Panc1 (cell line): ENCODE results near the gene RPL10A. TPM values are rescaled to one million over a fixed set of nuclear protein-coding genes. Genes with fewer than 3 reads are reported as not detected.
A peak's percentile ranks its signal among the peaks of the same experiment; 100 is the strongest.

ENCODE experiments used
- ATAC-seq: fragments of 200-7000 bp; cut with Tn5 transposase; 2 replicates; pipeline ENCODE4 v1.9.1; 2020; ENCODE audit warnings: mild to moderate bottlenecking, moderate library complexity
- BruUV-seq: library from RNA; stranded (reverse); fragments of 400-500 nt; replicated peaks from 2 replicates; lab custom pipeline; 2021; lab: Mats Ljungman, UMichigan
- CTCF ChIA-PET: fragments of 300-600 bp; sonication (Branson Sonifier 250); formaldehyde crosslinking; loops from one replicate; lab custom pipeline; 2022; ENCODE audit warnings: antibody characterized with exemption; lab: Charles Lee
- POLR2A ChIA-PET: fragments of 300-600 bp; sonication (Branson Sonifier 250); formaldehyde crosslinking; loops from one replicate; lab custom pipeline; 2022; ENCODE audit warnings: antibody characterized with exemption; lab: Charles Lee
- DNase-seq: peaks from one replicate; pipeline ENCODE4 v3.0.0-alpha.2; 2010; ENCODE audit warnings: low read depth, low spot score
- H3K27ac ChIP-seq: 2 replicates; pipeline ENCODE4 v1.5.1; 2011; ENCODE audit warnings: mild to moderate bottlenecking, low read length, inconsistent platforms
- H3K27me3 ChIP-seq: fragments of 200-500 bp; sonication (Bioruptor generic); 2 replicates; pipeline ENCODE4 v1.6.0; 2014; ENCODE audit warnings: low read length, inconsistent platforms; ENCODE audit not compliant: control insufficient read depth, insufficient read depth
- H3K36me3 ChIP-seq: fragments of 200-500 bp; sonication (Bioruptor generic); 2 replicates; pipeline ENCODE4 v1.5.1; 2014; ENCODE audit warnings: inconsistent platforms, mild to moderate bottlenecking, low read length, moderate library complexity; ENCODE audit not compliant: control insufficient read depth, insufficient read depth
- H3K4me1 ChIP-seq: 2 replicates; pipeline ENCODE4 v1.5.1; 2011; ENCODE audit warnings: inconsistent platforms, mild to moderate bottlenecking, low read length, moderate library complexity; ENCODE audit not compliant: control insufficient read depth, insufficient read depth
- H3K4me3 ChIP-seq, 2 experiments: 2 replicates each; pipeline ENCODE4 v1.5.1; 2011 to 2012; ENCODE audit warnings: low read depth in 2 of 2, low read length in 2 of 2, mild to moderate bottlenecking in 2 of 2, inconsistent platforms in 1 of 2, moderate library complexity in 1 of 2
- H3K9me3 ChIP-seq: fragments of 200-500 bp; sonication (Bioruptor generic); 2 replicates; pipeline ENCODE4 v1.5.1; 2014; ENCODE audit warnings: low read depth, mild to moderate bottlenecking, inconsistent platforms, low read length, moderate library complexity; ENCODE audit not compliant: control insufficient read depth, insufficient read depth
- CTCF ChIP-seq: fragments of 450-650 bp; IDR thresholded peaks from 2 replicates; pipeline ENCODE4 v1.5.1; 2017; ENCODE audit warnings: mild to moderate bottlenecking
- POLR2AphosphoS5 ChIP-seq: IDR thresholded peaks from 2 replicates; pipeline ENCODE4 v1.6.1; 2012; ENCODE audit warnings: mild to moderate bottlenecking, low read depth, low read length, moderate library complexity
- SIN3A ChIP-seq: IDR thresholded peaks from 2 replicates; pipeline ENCODE4 v1.6.1; 2012; ENCODE audit warnings: low read depth, mild to moderate bottlenecking, low read length, moderate library complexity, borderline replicate concordance; ENCODE audit not compliant: insufficient read depth
- TCF7L2 ChIP-seq: IDR thresholded peaks from 2 replicates; pipeline ENCODE4 v1.6.1; 2011; ENCODE audit warnings: mild to moderate bottlenecking, low read depth, low read length, inconsistent platforms
- in situ Hi-C: cut with HindIII; loops from 2 replicates; pipeline ENCODE4 v1.10.0; 2016; ENCODE audit warnings: low sequenced_read_pairs, low pct_unique_long_range_greater_than_20kb
- intact Hi-C: fragments of 100-400 bp; cut with micrococcal nuclease; formaldehyde crosslinking; loops from one replicate; pipeline ENCODE4 v1.10.0; 2022; ENCODE audit not compliant: unreplicated experiment
- total RNA-seq: library from RNA; stranded (reverse); gene quantifications from one replicate; pipeline ENCODE4 v1.2.1, GENCODE V29; 2021; ENCODE audit not compliant: unreplicated experiment
- TF ChIP-seq, protein P1 (sequence below), 2 experiments: IDR thresholded peaks; 2 replicates each; pipeline ENCODE4 v1.6.1; 2011 to 2012; ENCODE audit warnings: low read depth in 2 of 2, control low read depth in 1 of 2, low read length in 1 of 2, mild to moderate bottlenecking in 1 of 2, moderate library complexity in 1 of 2; ENCODE audit not compliant: insufficient read depth in 1 of 2

The RPL10A gene
- total RNA-seq, 1 experiment from 2014 or later, result 732 TPM

- ATAC-seq (peak; percentile 51; the same call in 1 of the 2 replicates), DNase-seq (no peak)
- ChIA-PET CTCF (no interaction called here), POLR2A (no interaction called here)
- Histone ChIP-seq H3K4me1 (no peaks in the 10 kb centered on the region; the same call in 1 of the 2 replicates), H3K36me3 (no peaks in the 10 kb centered on the region), H3K27me3 (no peaks in the 10 kb centered on the region), H3K9me3 (no peaks in the 10 kb centered on the region), H3K4me3 (no peak overlapping the region), H3K27ac (no peak overlapping the region)
- intact Hi-C loops (no loop called here), in situ Hi-C loops (no loop called here)
- no peak for TF ChIP-seq SIN3A
- TF ChIP-seq, protein P1, sequence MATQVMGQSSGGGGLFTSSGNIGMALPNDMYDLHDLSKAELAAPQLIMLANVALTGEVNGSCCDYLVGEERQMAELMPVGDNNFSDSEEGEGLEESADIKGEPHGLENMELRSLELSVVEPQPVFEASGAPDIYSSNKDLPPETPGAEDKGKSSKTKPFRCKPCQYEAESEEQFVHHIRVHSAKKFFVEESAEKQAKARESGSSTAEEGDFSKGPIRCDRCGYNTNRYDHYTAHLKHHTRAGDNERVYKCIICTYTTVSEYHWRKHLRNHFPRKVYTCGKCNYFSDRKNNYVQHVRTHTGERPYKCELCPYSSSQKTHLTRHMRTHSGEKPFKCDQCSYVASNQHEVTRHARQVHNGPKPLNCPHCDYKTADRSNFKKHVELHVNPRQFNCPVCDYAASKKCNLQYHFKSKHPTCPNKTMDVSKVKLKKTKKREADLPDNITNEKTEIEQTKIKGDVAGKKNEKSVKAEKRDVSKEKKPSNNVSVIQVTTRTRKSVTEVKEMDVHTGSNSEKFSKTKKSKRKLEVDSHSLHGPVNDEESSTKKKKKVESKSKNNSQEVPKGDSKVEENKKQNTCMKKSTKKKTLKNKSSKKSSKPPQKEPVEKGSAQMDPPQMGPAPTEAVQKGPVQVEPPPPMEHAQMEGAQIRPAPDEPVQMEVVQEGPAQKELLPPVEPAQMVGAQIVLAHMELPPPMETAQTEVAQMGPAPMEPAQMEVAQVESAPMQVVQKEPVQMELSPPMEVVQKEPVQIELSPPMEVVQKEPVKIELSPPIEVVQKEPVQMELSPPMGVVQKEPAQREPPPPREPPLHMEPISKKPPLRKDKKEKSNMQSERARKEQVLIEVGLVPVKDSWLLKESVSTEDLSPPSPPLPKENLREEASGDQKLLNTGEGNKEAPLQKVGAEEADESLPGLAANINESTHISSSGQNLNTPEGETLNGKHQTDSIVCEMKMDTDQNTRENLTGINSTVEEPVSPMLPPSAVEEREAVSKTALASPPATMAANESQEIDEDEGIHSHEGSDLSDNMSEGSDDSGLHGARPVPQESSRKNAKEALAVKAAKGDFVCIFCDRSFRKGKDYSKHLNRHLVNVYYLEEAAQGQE (IDR thresholded peaks at IDR 0.05; ENCODE audit: insufficient read depth in 1 of 2, low read depth in 2 of 2, low read length in 1 of 2), result no peak
- no peak for TF ChIP-seq CTCF
- no peak for TF ChIP-seq POLR2AphosphoS5
- TF ChIP-seq TCF7L2, result no peak
- no TSS peak for BruUV-seq
Observed at GRCh38 chr6:35439308-35439707, 28.9 kb upstream of the RPL10A start.

- no peak for TF ChIP-seq POLR2AphosphoS5
- TF ChIP-seq, protein P1 (IDR thresholded peaks at IDR 0.05; ENCODE audit: insufficient read depth in 1 of 2, low read depth in 2 of 2, low read length in 1 of 2), result no peak
- no peak for TF ChIP-seq CTCF
- no peak for TF ChIP-seq TCF7L2
- TF ChIP-seq SIN3A, result no peak
- H3K4me1 ChIP-seq, result no peaks in the 10 kb centered on the region
- no peaks in the 10 kb centered on the region for H3K27me3 ChIP-seq
- intact Hi-C loops, result no loop called here
- DNase-seq (no peak), ATAC-seq (no peak)
- no peaks in the 10 kb centered on the region for H3K9me3 ChIP-seq
- no TSS peak for BruUV-seq
- in situ Hi-C loops, result no loop called here
- ChIA-PET CTCF (no interaction called here), POLR2A (no interaction called here)
- no peak overlapping the region for H3K27ac ChIP-seq
- H3K4me3 ChIP-seq, result no peak overlapping the region
- no peaks in the 10 kb centered on the region for H3K36me3 ChIP-seq
Observed at GRCh38 chr6:35441205-35441604, 27.0 kb upstream of the RPL10A start.
